ENCODE results near the gene EIF3L.

The EIF3L gene

DNA sequence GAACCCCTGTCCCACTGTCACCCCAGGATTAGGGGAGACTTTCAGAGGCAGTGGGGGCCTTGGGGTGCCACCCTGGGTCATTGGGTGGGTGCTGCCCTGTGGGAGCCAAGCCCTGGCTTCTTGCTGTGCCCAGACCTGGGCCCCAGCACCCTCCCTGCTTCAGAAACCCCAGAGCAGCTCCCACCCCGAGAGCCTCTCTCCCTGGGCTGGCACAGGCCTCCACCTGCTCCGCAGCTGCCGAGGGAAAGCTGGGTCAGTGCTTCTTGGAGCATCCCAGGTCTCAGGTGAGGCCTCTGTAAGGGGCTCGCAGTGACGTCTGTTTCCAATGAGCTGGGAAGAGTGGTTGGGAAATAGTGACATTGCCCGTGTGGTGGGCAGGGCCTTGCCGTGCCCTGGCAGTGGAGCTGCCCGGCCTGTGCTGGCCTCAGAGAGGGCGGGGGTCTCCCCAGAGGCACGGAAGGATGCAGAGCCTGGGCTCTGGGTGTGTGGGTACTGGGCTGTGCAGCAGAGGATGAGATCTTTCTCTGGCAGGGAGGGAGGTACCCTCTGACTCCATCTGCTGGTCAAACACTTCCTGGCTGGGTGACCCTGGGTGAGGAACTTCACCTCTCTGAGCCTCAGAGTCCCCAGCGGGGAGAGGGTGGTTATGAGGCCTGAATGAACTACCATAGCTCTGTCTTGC lies 81.2 kb downstream of the EIF3L start:
- no peak for DNase-seq

DNA sequence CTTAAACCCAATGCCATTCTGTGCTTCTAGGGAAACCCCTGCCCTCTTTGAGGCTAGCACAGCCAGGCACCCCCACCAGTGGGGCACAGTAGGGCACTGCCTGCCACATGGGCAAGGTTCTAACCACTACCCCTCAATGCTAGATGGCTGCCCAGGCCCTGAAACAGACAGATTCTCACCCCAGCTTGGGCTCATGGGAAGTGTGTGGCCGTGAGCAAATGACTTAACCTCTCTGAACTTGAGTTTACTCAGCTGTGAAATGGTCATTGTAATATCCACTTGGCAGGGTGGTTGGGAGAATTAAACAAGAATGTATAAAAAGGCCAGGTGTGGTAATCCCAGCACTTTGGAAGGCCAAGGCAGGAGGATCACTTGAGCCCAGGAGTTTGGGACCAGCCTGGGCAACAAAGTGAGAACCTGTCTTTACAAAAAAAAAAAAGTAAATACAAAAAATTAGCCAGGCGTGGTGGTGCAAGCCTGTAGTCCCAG lies 81.8 kb downstream of the EIF3L start:
- no peak for DNase-seq

DNA sequence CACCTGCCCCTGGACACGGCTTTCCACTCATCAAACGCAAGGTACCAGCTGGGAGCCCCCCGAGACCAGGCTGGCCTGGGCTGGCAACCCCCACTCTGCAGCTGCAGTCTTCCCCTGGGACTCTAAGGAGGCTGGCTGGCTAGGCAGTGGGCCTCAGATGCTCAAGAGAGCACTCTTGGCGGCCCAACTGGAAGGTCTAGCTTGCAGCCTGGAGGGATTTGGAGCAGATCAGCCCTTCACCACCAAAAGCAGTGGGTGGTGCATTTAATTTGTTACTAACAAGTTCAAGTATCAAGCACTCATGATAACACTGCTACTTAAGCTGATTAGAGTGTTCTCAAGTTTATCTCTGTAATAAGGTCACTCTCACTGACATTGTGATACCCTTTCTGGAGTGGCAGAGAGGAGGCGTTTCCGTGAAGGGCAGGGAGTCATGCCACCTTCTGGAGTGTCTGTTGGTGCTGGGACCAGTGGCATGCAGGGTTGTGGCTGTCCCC lies 82.7 kb downstream of the EIF3L start:
- no peak for DNase-seq

DNA sequence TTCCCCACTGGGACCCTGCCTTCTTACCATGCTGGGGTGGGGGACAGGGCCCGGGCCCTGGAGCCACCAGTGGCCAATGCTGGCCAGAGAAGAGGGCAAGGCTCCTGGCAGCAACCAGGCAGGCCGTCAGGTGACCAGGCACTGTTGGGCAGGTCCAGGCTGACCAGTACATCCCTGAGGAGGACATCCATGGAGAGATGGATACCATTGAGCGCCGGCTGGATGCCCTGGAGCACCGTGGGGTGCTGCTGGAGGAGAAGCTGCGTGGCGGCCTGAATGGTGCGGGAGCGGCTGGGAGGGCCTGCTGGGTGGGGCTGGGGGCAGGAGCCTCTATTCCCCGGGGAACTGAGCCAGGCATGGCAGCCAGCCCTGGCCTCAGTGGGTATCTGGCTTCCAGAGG lies 83.2 kb downstream of the EIF3L start:
- DNase-seq, result no peak

DNA sequence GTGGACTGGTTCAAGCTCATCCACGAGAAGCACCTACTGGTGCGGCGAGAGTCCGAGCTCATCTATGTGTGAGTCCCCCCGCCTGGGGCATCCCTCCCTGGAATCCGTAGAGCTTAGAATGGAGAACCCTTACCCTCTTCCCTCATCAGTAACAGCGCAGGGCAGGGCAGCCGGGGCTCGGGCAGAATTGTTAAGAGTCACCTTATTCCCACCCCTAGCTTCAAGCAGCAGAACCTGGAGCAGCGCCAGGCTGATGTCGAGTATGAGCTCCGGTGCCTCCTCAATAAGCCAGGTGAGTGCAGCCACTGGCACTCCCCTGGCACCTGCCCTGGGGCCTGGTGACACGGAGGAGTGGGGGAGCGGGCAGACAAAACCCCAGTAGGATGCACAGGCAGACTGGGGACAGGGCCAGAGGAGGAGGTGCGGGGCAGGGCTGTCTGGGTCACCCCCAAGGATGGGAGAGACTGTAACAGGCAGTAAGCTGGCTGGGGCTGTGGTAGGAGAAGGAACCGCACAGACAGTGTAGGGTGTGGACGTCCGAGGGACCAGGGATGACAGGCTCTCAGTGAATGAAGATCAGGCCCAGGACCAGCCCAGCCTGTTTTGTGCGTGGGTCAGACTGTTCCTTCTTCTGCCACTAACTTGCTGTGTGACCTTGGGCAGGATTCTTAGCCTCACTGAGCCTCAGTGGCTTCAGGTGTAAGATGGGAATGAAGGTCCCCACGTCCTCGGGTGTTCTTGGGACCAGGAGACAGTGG lies 83.8 kb downstream of the EIF3L start:
- no peak for DNase-seq

DNA sequence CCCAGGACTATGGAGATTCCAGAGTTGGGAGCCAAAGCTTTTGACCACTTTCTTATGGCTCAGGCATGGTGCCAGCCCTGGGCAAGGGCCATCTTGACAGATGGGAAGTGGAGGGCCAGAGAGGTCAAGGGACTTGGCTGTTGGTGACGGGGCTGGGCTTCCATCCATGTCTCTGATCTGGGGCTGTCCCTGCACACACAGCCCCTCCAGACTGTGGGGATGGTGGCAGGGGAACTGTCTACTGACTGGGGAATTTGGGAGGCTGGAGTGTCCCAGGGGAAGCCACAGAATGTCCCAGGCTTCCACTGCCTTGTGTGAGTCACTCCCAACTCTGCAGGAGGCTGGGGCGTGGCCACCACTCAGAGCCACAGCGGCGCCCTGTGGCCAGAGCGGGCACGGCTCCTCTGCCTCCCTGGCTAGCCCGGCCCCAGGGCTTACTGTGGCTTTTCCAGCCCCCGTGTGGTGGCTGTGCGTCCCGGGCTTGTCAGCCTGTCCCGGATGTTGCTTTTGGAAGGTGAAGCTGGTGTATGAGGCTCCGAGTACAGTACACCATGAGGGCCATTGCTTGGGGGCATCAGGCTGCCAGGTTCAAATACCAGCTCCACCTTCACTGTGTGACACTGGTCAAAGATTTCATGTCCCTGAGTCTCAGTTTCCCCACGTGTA lies 84.6 kb downstream of the EIF3L start:
- peak; percentile 49 for DNase-seq

Data from NCI-H226 (cell line).